CD4-positive, CD25-positive, alpha-beta regulatory T cell (primary cell): Measurements from ENCODE around the gene LAD1. TPM values are rescaled to one million over a fixed set of nuclear protein-coding genes. Genes with fewer than 3 reads are reported as not detected.

Experiments
- ATAC-seq, 2 donors: fragments of 150-1000 bp; cut with Tn5 transposase; one replicate each; pipeline ENCODE4 v1.10.0; 2021; ENCODE audit warnings: low read depth in 2 of 2, moderate number of reproducible peaks in 2 of 2, moderate library complexity in 1 of 2
- DNase-seq, 3 donors: peaks; one replicate each; pipeline versions ENCODE4 v3.0.0 to v3.0.0-alpha.2; 2012 to 2022; ENCODE audit warnings: mixed read lengths in 1 of 3
- H3K27ac ChIP-seq: one replicate; pipeline ENCODE4 v1.7.0; 2013; ENCODE audit warnings: mild to moderate bottlenecking, low read length; ENCODE audit not compliant: insufficient read depth, poor library complexity, severe bottlenecking
- H3K27me3 ChIP-seq: one replicate; pipeline ENCODE4 v1.7.0; 2013; ENCODE audit warnings: low read length; ENCODE audit not compliant: control insufficient read depth, insufficient read depth
- H3K36me3 ChIP-seq: one replicate; pipeline ENCODE4 v1.7.0; 2013; ENCODE audit warnings: mild to moderate bottlenecking, low read length, moderate library complexity; ENCODE audit not compliant: control insufficient read depth, insufficient read depth
- H3K4me1 ChIP-seq: 2 replicates; pipeline ENCODE4 v1.7.0; 2013; ENCODE audit warnings: mild to moderate bottlenecking, low read length; ENCODE audit not compliant: insufficient read depth, control insufficient read depth, poor library complexity, severe bottlenecking
- H3K4me3 ChIP-seq: one replicate; pipeline ENCODE4 v1.7.0; 2013; ENCODE audit warnings: low read depth, mild to moderate bottlenecking, low read length, moderate library complexity
- H3K9me3 ChIP-seq, 2 experiments: 1 replicate in 1 of 2; 2 replicates in 1 of 2; pipeline ENCODE4 v1.7.0; 2013; ENCODE audit warnings: low read length in 2 of 2, mild to moderate bottlenecking in 1 of 2, moderate library complexity in 1 of 2; ENCODE audit not compliant: control insufficient read depth in 2 of 2
- H3K27ac Mint-ChIP-seq, 3 donors: one replicate each; pipeline ENCODE4 v1.8.0; 2020 to 2022; ENCODE audit warnings: mild to moderate bottlenecking in 3 of 3, mixed read lengths in 3 of 3, moderate library complexity in 2 of 3
- H3K27me3 Mint-ChIP-seq: one replicate; pipeline ENCODE4 v1.8.0; 2022; ENCODE audit warnings: mild to moderate bottlenecking, mixed read lengths
- H3K36me3 Mint-ChIP-seq: one replicate; pipeline ENCODE4 v1.8.0; 2020; ENCODE audit warnings: mixed read lengths
- H3K4me1 Mint-ChIP-seq, 4 donors: one replicate each; pipeline ENCODE4 v1.8.0; 2020 to 2022; ENCODE audit warnings: mixed read lengths in 4 of 4, mild to moderate bottlenecking in 1 of 4
- H3K4me3 Mint-ChIP-seq, 4 donors: one replicate each; pipeline ENCODE4 v1.8.0; 2020 to 2022; ENCODE audit warnings: mild to moderate bottlenecking in 4 of 4, mixed read lengths in 4 of 4, moderate library complexity in 3 of 4
- H3K9me3 Mint-ChIP-seq, 7 donors: one replicate each; pipeline ENCODE4 v1.8.0; 2020 to 2022; ENCODE audit warnings: mixed read lengths in 7 of 7, mild to moderate bottlenecking in 3 of 7, moderate library complexity in 2 of 7
- polyA plus RNA-seq, 4 donors: library from polyadenylated mRNA; unstranded; fragments of 300-500 nt; fragmentation: Illumina TruSeq; gene quantifications; one replicate each; pipeline ENCODE4 v1.2.3, GENCODE V29; 2021
- total RNA-seq: library from RNA; stranded (reverse); gene quantifications from one replicate; pipeline ENCODE4 v1.2.3, GENCODE V29; 2022

Gene LAD1
- total and polyA plus RNA-seq, 5 donors from 2014 or later, result not detected

DNA sequence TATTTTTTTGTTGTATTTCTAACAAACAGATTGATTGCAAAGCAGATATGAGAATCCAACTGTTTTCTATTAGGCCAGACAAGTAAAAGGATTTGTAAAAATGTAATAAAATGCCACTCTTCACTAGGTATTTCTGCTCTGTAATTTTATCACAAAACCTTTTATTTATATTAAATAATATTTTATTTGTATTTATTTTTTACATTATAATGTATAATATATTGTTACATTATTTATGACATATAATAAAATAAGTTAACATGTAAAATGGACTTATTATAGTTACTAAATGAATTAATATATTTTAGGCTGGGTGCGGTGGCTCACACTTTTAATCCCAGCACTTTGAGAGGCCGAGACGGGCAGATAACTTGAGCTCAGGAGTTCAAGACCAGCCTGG is 35.1 kb upstream of the LAD1 start:
- no peaks in the 10 kb centered on the region for H3K4me1 ChIP-seq
- H3K27ac ChIP-seq, result no peak overlapping the region
- Mint-ChIP-seq H3K4me1 (peaks cover 0 to 6% (median 4%) of the 10 kb centered on the region in 4 donors), H3K27me3 (peaks cover 29% of the 10 kb centered on the region), H3K27ac (no peak overlapping the region), H3K4me3 (no peak overlapping the region), H3K9me3 (no peaks in the 10 kb centered on the region), H3K36me3 (peaks cover 4% of the 10 kb centered on the region)
- no peak for DNase-seq
- no peak overlapping the region for H3K4me3 ChIP-seq
- no peaks in the 10 kb centered on the region for H3K36me3 ChIP-seq
- no peaks in the 10 kb centered on the region for H3K27me3 ChIP-seq
- H3K9me3 ChIP-seq, result no peaks in the 10 kb centered on the region
- ATAC-seq, result no peak

DNA sequence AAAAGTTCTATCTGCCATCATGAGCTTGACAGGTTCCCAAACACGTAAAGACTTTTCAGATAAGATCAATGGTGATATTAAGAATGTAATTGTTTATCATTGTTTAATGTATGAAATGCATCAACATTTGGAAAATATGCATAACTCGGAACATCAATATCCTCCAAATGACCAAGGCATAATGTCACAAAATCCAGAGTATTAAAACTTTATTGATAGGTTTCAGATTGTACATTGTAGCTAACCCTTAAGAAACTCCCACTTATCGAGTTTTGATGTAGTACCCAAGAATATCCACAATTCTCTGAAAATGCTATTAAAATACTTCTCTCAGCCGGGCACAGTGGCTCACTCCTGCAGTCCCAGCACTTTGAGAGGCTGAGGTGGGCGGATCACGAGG is 34.5 kb upstream of the LAD1 start:
- Mint-ChIP-seq H3K27ac (no peak overlapping the region), H3K27me3 (peaks cover 34% of the 10 kb centered on the region), H3K4me3 (no peak overlapping the region), H3K9me3 (no peaks in the 10 kb centered on the region), H3K36me3 (peaks cover 4% of the 10 kb centered on the region), H3K4me1 (peaks cover 0 to 6% (median 4%) of the 10 kb centered on the region in 4 donors)
- DNase-seq (no peak), ATAC-seq (no peak)
- no peak overlapping the region for H3K4me3 ChIP-seq
- no peak overlapping the region for H3K27ac ChIP-seq
- H3K36me3 ChIP-seq, result no peaks in the 10 kb centered on the region
- no peaks in the 10 kb centered on the region for H3K4me1 ChIP-seq
- H3K9me3 ChIP-seq, result no peaks in the 10 kb centered on the region
- no peaks in the 10 kb centered on the region for H3K27me3 ChIP-seq

DNA sequence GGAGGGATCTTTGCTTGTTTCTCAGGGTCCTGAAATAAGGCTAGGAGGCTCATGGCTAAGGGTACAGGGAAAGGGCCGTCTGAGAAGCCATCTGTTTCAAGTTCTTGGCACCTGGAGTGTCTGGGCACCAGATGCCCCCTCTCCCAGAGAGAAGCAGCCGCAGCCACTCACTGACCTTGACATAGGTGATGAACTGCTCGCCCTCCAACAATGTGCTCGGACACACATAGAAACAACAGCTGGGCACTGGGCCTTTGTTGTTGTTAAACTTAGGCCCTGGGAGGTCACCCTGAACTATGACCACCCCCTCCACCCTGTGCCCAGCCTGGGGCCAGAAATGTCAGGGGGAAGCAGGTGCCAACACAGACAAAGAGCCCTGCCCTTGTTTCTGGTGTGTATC is 31.7 kb upstream of the LAD1 start:
- H3K4me1 ChIP-seq, result no peaks in the 10 kb centered on the region
- H3K9me3 ChIP-seq, result no peaks in the 10 kb centered on the region
- no peaks in the 10 kb centered on the region for H3K27me3 ChIP-seq
- no peak overlapping the region for H3K27ac Mint-ChIP-seq
- no peak overlapping the region for H3K4me3 ChIP-seq
- no peaks in the 10 kb centered on the region for H3K36me3 Mint-ChIP-seq
- peaks cover 23% of the 10 kb centered on the region for H3K27me3 Mint-ChIP-seq
- no peak for ATAC-seq
- no peak overlapping the region for H3K4me3 Mint-ChIP-seq
- no peaks in the 10 kb centered on the region for H3K9me3 Mint-ChIP-seq
- no peaks in the 10 kb centered on the region for H3K36me3 ChIP-seq
- H3K27ac ChIP-seq, result no peak overlapping the region
- no peak for DNase-seq
- H3K4me1 Mint-ChIP-seq, result peaks cover 0 to 3% (median 2%) of the 10 kb centered on the region in 4 donors

DNA sequence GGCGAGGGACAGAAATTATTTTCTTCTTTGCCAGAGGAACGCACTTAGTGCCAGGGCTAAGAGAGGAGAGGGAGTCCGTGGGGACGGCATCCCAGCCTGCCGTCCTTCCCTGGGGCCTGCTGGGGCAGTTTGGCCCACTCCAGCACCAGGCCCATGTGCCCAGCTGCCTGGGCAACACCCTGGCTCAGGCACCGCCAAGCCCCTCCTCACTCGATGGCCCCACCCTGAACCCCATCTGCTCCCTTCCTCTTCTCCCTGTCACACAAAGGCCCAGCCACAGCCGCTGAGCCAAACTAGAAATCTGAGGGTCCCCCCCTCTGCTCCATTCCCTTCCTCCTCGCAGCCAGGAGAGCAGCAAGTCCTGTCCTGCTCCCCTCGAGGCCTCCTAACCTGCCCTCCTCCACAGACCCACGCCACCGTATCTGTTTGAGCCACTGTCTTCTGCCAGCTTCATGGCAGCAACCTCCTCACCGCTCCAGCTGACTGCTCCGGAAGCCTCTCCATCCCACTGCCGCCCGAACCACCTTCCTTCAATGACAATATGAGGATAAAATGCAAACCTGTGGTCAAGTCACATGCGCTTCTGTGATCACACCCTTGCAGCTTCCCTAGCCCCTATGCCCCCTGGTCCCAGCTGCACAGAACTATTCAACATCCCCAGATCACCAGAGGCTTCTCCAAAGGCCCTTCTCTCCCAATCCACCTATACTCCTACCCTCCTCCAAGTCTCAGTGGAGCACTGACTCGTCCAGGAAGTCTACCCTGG is 30.8 kb upstream of the LAD1 start:
- ATAC-seq (no peak), DNase-seq (no peak)
- Mint-ChIP-seq H3K4me1 (no peaks in the 10 kb centered on the region), H3K27me3 (peaks cover 20% of the 10 kb centered on the region), H3K36me3 (no peaks in the 10 kb centered on the region), H3K27ac (no peak overlapping the region), H3K4me3 (no peak overlapping the region), H3K9me3 (no peaks in the 10 kb centered on the region)
- no peaks in the 10 kb centered on the region for H3K9me3 ChIP-seq
- no peaks in the 10 kb centered on the region for H3K36me3 ChIP-seq
- no peak overlapping the region for H3K4me3 ChIP-seq
- no peaks in the 10 kb centered on the region for H3K4me1 ChIP-seq
- no peak overlapping the region for H3K27ac ChIP-seq
- no peaks in the 10 kb centered on the region for H3K27me3 ChIP-seq

DNA sequence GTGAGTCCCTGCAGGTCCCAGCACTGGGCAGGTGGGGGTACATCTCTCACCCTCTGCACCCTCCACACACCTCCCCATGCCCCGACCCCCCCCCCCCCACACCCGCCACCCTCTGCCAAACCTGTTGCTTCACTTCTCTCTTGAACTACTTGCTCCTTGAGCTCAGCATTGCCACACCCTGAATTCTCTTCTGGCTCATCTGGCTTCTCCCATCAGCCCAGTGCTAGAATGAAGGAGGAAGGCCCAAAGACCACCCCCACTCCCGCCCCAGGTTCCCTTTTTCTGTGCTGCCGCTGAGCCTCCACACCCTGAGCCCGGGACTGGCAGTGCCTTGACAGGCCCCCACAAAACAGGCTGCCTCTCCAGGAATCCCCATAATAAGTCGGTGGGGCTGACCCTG is 28.8 kb upstream of the LAD1 start:
- no peaks in the 10 kb centered on the region for H3K9me3 Mint-ChIP-seq
- Histone ChIP-seq H3K9me3 (no peaks in the 10 kb centered on the region), H3K27ac (no peak overlapping the region), H3K36me3 (no peaks in the 10 kb centered on the region), H3K4me1 (no peaks in the 10 kb centered on the region), H3K4me3 (no peak overlapping the region), H3K27me3 (no peaks in the 10 kb centered on the region)
- DNase-seq (no peak), ATAC-seq (no peak)
- H3K4me3 Mint-ChIP-seq, result no peak overlapping the region
- no peak overlapping the region for H3K27ac Mint-ChIP-seq
- peaks cover 20% of the 10 kb centered on the region for H3K27me3 Mint-ChIP-seq
- no peaks in the 10 kb centered on the region for H3K4me1 Mint-ChIP-seq
- H3K36me3 Mint-ChIP-seq, result no peaks in the 10 kb centered on the region

DNA sequence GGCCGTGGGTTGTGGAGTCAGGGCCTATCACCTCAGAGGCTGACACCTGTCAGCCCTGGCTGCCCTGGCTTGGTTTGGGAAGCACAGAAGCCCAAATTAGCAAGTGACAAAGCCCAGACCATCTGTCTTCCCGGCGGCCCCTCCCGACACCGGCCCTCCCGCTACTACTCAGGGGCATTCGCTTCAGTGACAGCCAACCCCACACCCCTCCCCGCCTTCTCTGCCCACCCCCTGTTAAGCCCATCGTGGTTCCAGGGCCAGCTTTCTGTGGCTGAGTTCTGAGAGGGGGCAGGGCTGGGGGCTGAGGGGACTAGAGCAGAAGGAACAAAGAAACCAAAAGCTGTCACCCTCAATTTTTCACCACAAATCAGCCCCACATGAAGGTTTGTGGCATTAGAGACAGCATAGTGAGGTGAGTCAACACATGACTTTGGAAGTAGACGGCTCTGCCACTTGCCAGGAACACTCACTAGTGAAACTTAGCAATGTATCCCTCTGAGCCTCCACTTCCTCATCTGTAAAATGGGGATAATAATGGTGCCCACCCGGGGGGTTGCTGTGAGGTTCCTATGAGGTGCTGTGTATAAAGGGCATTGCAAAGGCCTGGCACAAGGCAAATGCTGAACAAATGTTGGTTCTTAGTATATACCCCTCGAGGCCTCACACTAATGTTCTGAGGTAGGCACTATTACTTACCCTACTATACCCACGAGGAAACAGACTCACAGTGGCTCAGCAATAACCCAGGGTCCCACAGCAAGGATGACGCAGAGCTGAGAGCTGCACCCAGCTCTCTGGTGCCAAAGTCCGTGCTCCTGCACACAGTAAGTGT is 27.6 kb upstream of the LAD1 start:
- Mint-ChIP-seq H3K4me1 (no peaks in the 10 kb centered on the region), H3K36me3 (no peaks in the 10 kb centered on the region), H3K27ac (no peak overlapping the region), H3K4me3 (no peak overlapping the region), H3K9me3 (no peaks in the 10 kb centered on the region), H3K27me3 (peaks cover 24% of the 10 kb centered on the region)
- H3K4me1 ChIP-seq, result no peaks in the 10 kb centered on the region
- H3K9me3 ChIP-seq, result no peaks in the 10 kb centered on the region
- no peaks in the 10 kb centered on the region for H3K36me3 ChIP-seq
- no peak for ATAC-seq
- DNase-seq, result no peak
- H3K27me3 ChIP-seq, result no peaks in the 10 kb centered on the region
- H3K27ac ChIP-seq, result no peak overlapping the region
- no peak overlapping the region for H3K4me3 ChIP-seq

DNA sequence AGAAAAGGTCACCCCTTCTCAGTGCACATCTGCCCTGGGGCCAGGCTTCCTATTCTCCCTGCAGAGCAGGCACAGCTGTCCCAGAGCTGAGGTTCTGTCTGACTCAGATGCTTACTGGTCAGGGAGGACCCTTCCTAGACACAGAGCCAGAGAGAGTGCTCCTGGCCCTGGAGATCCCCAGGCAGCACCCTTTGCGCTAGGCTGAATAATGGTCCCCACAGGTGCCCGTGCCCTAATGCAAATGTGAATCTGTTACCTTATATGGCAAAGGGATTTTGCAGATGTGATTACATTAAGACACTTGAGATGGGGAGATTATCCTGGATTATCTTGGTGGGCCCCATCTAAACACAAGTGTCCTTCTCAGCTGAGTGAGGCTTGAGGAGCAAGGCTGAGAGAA is 25.0 kb upstream of the LAD1 start:
- peaks cover 18% of the 10 kb centered on the region for H3K27me3 Mint-ChIP-seq
- no peak overlapping the region for H3K27ac Mint-ChIP-seq
- Histone ChIP-seq H3K27me3 (no peaks in the 10 kb centered on the region), H3K27ac (no peak overlapping the region), H3K4me3 (no peak overlapping the region), H3K36me3 (no peaks in the 10 kb centered on the region), H3K4me1 (no peaks in the 10 kb centered on the region), H3K9me3 (no peaks in the 10 kb centered on the region)
- H3K4me1 Mint-ChIP-seq, result no peaks in the 10 kb centered on the region
- ATAC-seq (no peak), DNase-seq (no peak)
- H3K9me3 Mint-ChIP-seq, result no peaks in the 10 kb centered on the region
- H3K4me3 Mint-ChIP-seq, result no peak overlapping the region
- H3K36me3 Mint-ChIP-seq, result no peaks in the 10 kb centered on the region
